ENCODE data around the gene SPAG16. TPM values are rescaled to one million over a fixed set of nuclear protein-coding genes. Genes with fewer than 3 reads are reported as not detected.

The SPAG16 gene
- total and polyA plus RNA-seq, 2 donors (not counting 1 experiment from before 2014, with no cell fraction given), result 24.1 to 36.8 TPM

DNA sequence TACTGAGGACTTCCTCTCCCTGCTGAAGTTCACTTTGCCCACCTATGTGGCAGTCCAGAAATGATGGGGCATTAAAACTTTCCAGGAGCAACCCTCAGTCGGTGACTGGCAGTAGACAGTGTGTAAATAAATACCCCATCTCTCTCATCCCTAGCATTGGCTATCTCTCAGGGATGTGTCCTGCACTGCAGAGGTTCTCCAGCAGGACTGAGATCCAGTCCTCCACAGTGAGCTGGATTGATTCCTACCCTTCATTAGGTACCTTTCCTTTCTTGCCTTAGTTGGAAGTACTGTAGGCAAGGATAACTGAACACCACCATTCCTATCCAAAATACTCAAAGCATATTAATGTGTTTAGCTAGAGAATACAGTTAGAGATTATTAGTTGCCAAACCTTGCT lies 441.8 kb downstream of the SPAG16 start:
- no peaks in the 10 kb centered on the region for H3K27me3 ChIP-seq (ENCODE audit: control insufficient read depth, insufficient read depth, low read length)
- no peaks in the 10 kb centered on the region for H3K4me1 ChIP-seq (ENCODE audit: control insufficient read depth, extremely low read depth, insufficient read depth, low read length)
- H4K20me1 ChIP-seq (ENCODE audit: control insufficient read depth, extremely low read depth, insufficient read depth, low read length), result no peaks in the 10 kb centered on the region
- no peaks in the 10 kb centered on the region for H3K36me3 ChIP-seq (ENCODE audit: control insufficient read depth, insufficient read depth, low read length)
- TF ChIP-seq, protein P1, sequence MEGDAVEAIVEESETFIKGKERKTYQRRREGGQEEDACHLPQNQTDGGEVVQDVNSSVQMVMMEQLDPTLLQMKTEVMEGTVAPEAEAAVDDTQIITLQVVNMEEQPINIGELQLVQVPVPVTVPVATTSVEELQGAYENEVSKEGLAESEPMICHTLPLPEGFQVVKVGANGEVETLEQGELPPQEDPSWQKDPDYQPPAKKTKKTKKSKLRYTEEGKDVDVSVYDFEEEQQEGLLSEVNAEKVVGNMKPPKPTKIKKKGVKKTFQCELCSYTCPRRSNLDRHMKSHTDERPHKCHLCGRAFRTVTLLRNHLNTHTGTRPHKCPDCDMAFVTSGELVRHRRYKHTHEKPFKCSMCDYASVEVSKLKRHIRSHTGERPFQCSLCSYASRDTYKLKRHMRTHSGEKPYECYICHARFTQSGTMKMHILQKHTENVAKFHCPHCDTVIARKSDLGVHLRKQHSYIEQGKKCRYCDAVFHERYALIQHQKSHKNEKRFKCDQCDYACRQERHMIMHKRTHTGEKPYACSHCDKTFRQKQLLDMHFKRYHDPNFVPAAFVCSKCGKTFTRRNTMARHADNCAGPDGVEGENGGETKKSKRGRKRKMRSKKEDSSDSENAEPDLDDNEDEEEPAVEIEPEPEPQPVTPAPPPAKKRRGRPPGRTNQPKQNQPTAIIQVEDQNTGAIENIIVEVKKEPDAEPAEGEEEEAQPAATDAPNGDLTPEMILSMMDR (conservative IDR thresholded peaks at IDR 0.05 in 1 of 2, IDR thresholded peaks at IDR 0.05 in 1 of 2; ENCODE audit: low read depth in 1 of 2, low read length in 2 of 2), result no peak
- TF ChIP-seq EZH2 (IDR thresholded peaks at IDR 0.05; ENCODE audit: low read length, missing control alignments), result no peak
- no peak overlapping the region for H3K27ac ChIP-seq (ENCODE audit: insufficient read depth, low read length)
- no peaks in the 10 kb centered on the region for H3K79me2 ChIP-seq (ENCODE audit: control insufficient read depth, insufficient read depth, low read length)
- H2AFZ ChIP-seq (ENCODE audit: low read length), result no peak overlapping the region
- H3K4me2 ChIP-seq (ENCODE audit: extremely low read depth, insufficient read depth, low read length), result no peak overlapping the region
- no peak overlapping the region for H3K4me3 ChIP-seq (replicated peaks in 1 of 4; ENCODE audit: control extremely low read depth in 1 of 4, insufficient read depth in 1 of 4, low read depth in 3 of 4, low read length in 4 of 4)
- no peak for DNase-seq (ENCODE audit: low read depth in 2 of 2)
- H3K9ac ChIP-seq (ENCODE audit: insufficient read depth, low read length), result no peak overlapping the region
- no peaks in the 10 kb centered on the region for H3K9me3 ChIP-seq (ENCODE audit: control insufficient read depth, insufficient read depth, low read depth, low read length)

DNA sequence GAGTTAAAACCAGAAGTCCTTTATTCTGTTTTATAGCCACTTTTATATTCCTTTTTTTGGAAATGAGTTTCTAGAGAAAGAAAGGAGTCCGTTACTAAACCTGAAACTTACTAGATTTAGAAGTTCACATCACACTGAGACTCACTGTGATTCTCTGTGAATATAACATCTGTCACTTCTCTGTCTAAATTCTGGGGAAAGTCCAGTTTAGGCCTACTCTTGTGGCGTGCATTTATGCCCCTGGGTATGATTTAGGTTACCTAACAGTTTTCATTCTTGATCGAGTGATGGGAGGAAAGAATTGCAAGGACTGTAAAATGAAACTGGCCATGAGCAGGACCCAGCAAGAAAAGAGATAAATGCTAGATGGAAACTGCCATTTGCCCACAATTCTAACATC lies 449.6 kb downstream of the SPAG16 start:
- no peaks in the 10 kb centered on the region for H3K36me3 ChIP-seq (ENCODE audit: control insufficient read depth, insufficient read depth, low read length)
- H4K20me1 ChIP-seq (ENCODE audit: control insufficient read depth, extremely low read depth, insufficient read depth, low read length), result no peaks in the 10 kb centered on the region
- H3K9ac ChIP-seq (ENCODE audit: insufficient read depth, low read length), result no peak overlapping the region
- H2AFZ ChIP-seq (ENCODE audit: low read length), result no peak overlapping the region
- H3K4me1 ChIP-seq (ENCODE audit: control insufficient read depth, extremely low read depth, insufficient read depth, low read length), result no peaks in the 10 kb centered on the region
- H3K4me2 ChIP-seq (ENCODE audit: extremely low read depth, insufficient read depth, low read length), result no peak overlapping the region
- DNase-seq (ENCODE audit: low read depth in 2 of 2), result no peak
- no peak overlapping the region for H3K4me3 ChIP-seq (replicated peaks in 1 of 4; ENCODE audit: control extremely low read depth in 1 of 4, insufficient read depth in 1 of 4, low read depth in 3 of 4, low read length in 4 of 4)
- H3K9me3 ChIP-seq (ENCODE audit: control insufficient read depth, insufficient read depth, low read depth, low read length), result no peaks in the 10 kb centered on the region
- no peaks in the 10 kb centered on the region for H3K79me2 ChIP-seq (ENCODE audit: control insufficient read depth, insufficient read depth, low read length)
- TF ChIP-seq, protein P1 (conservative IDR thresholded peaks at IDR 0.05 in 1 of 2, IDR thresholded peaks at IDR 0.05 in 1 of 2; ENCODE audit: low read depth in 1 of 2, low read length in 2 of 2), result no peak
- TF ChIP-seq EZH2 (IDR thresholded peaks at IDR 0.05; ENCODE audit: low read length, missing control alignments), result no peak
- H3K27me3 ChIP-seq (ENCODE audit: control insufficient read depth, insufficient read depth, low read length), result no peaks in the 10 kb centered on the region
- no peak overlapping the region for H3K27ac ChIP-seq (ENCODE audit: insufficient read depth, low read length)

GRCh38 chr2:213740453-213740852 lies 456.2 kb downstream of the SPAG16 start:
- Histone ChIP-seq H2AFZ (ENCODE audit: low read length) (no peak overlapping the region), H3K4me3 (replicated peaks in 1 of 4; ENCODE audit: control extremely low read depth in 1 of 4, insufficient read depth in 1 of 4, low read depth in 3 of 4, low read length in 4 of 4) (no peak overlapping the region), H3K4me1 (ENCODE audit: control insufficient read depth, extremely low read depth, insufficient read depth, low read length) (no peaks in the 10 kb centered on the region), H3K9ac (ENCODE audit: insufficient read depth, low read length) (no peak overlapping the region), H3K27me3 (ENCODE audit: control insufficient read depth, insufficient read depth, low read length) (no peaks in the 10 kb centered on the region), H3K36me3 (ENCODE audit: control insufficient read depth, insufficient read depth, low read length) (no peaks in the 10 kb centered on the region), H3K4me2 (ENCODE audit: extremely low read depth, insufficient read depth, low read length) (no peak overlapping the region), H3K9me3 (ENCODE audit: control insufficient read depth, insufficient read depth, low read depth, low read length) (no peaks in the 10 kb centered on the region), H4K20me1 (ENCODE audit: control insufficient read depth, extremely low read depth, insufficient read depth, low read length) (no peaks in the 10 kb centered on the region), H3K27ac (ENCODE audit: insufficient read depth, low read length) (no peak overlapping the region), H3K79me2 (ENCODE audit: control insufficient read depth, insufficient read depth, low read length) (no peaks in the 10 kb centered on the region)
- no peak for TF ChIP-seq EZH2 (IDR thresholded peaks at IDR 0.05; ENCODE audit: low read length, missing control alignments)
- TF ChIP-seq, protein P1 (conservative IDR thresholded peaks at IDR 0.05 in 1 of 2, IDR thresholded peaks at IDR 0.05 in 1 of 2; ENCODE audit: low read depth in 1 of 2, low read length in 2 of 2), result no peak
- DNase-seq (ENCODE audit: low read depth in 2 of 2), result no peak

Measured in fibroblast of lung (primary cell).